Measurements from ENCODE around the gene ZSCAN1.

DNA sequence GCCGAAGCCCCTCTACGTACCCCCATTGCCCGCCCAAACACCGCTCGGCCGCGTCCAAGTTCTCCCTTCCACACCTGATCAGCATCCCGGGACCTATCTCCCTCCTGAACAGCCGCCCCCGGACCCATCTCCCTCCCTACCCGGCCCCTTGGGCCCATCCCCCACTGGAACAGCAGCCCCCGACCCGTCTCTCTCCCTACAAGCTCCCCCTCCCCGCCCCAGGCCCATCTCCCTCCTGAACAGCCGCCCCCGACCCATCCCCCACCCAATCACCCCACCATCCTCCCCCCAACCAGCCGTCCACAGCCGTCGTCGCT, 610 bp downstream of the ZSCAN1 start:
- TF ChIP-seq, protein P1, sequence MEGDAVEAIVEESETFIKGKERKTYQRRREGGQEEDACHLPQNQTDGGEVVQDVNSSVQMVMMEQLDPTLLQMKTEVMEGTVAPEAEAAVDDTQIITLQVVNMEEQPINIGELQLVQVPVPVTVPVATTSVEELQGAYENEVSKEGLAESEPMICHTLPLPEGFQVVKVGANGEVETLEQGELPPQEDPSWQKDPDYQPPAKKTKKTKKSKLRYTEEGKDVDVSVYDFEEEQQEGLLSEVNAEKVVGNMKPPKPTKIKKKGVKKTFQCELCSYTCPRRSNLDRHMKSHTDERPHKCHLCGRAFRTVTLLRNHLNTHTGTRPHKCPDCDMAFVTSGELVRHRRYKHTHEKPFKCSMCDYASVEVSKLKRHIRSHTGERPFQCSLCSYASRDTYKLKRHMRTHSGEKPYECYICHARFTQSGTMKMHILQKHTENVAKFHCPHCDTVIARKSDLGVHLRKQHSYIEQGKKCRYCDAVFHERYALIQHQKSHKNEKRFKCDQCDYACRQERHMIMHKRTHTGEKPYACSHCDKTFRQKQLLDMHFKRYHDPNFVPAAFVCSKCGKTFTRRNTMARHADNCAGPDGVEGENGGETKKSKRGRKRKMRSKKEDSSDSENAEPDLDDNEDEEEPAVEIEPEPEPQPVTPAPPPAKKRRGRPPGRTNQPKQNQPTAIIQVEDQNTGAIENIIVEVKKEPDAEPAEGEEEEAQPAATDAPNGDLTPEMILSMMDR (IDR thresholded peaks at IDR 0.05): no peak
- TF ChIP-seq POLR2A (IDR thresholded peaks at IDR 0.05) (no peak), EP300 (IDR thresholded peaks at IDR 0.05) (no peak)

Data from ovary (tissue), 3 donors.